IMR-90 (cell line): ENCODE data around the gene PTPRCAP. TPM values are rescaled to one million over a fixed set of nuclear protein-coding genes. Genes with fewer than 3 reads are reported as not detected.

Experiments
- ATAC-seq: fragments of 200-7000 bp; cut with Tn5 transposase; 2 replicates; pipeline ENCODE4 v1.9.1; 2020; ENCODE audit warnings: low read depth, mild to moderate bottlenecking, moderate library complexity
- BruUV-seq: library from RNA; stranded (reverse); fragments of 400-500 nt; replicated peaks from 2 replicates; lab custom pipeline; 2021; lab: Mats Ljungman, UMichigan
- CTCF ChIA-PET: fragments of 300-600 bp; formaldehyde crosslinking; extraction: SDS; loops from one replicate; lab custom pipeline; 2021; ENCODE audit warnings: antibody characterized with exemption; lab: Yijun Ruan, JAX
- POLR2A ChIA-PET: fragments of 300-600 bp; sonication (Branson Sonifier 250); formaldehyde crosslinking; loops from one replicate; lab custom pipeline; 2022; ENCODE audit warnings: antibody characterized with exemption; ENCODE audit not compliant: unreplicated experiment; lab: Charles Lee
- DNase-seq: peaks from one replicate; pipeline ENCODE4 v3.0.0; 2013
- H2AFZ ChIP-seq: replicated peaks from 2 replicates; pipeline ENCODE3; 2013; ENCODE audit warnings: low read length, mild to moderate bottlenecking; ENCODE audit not compliant: poor library complexity
- H2AK5ac ChIP-seq: 2 replicates; pipeline ENCODE4 v1.6.1; 2013; ENCODE audit warnings: low read depth, low read length, inconsistent platforms
- H2AK9ac ChIP-seq: replicated peaks from 2 replicates; pipeline ENCODE3; 2013; ENCODE audit warnings: mild to moderate bottlenecking, low read depth, low read length, moderate library complexity; ENCODE audit not compliant: poor library complexity
- H2BK120ac ChIP-seq: 2 replicates; pipeline ENCODE4 v1.6.1; 2013; ENCODE audit warnings: low read depth, low read length, inconsistent platforms
- H2BK15ac ChIP-seq: 3 replicates; pipeline ENCODE4 v1.6.1; 2013; ENCODE audit warnings: low read depth, low read length, inconsistent platforms
- H2BK20ac ChIP-seq: 2 replicates; pipeline ENCODE4 v1.6.1; 2013; ENCODE audit warnings: low read depth, mild to moderate bottlenecking, inconsistent platforms, low read length, moderate library complexity
- H2BK5ac ChIP-seq: 2 replicates; pipeline ENCODE4 v1.6.1; 2013; ENCODE audit warnings: mild to moderate bottlenecking, low read depth, low read length, inconsistent platforms; ENCODE audit not compliant: poor library complexity, severe bottlenecking
- H3K14ac ChIP-seq: replicated peaks from 2 replicates; pipeline ENCODE4 v1.6.1; 2013; ENCODE audit warnings: low read depth, low read length, inconsistent platforms
- H3K18ac ChIP-seq: 2 replicates; pipeline ENCODE4 v1.6.1; 2013; ENCODE audit warnings: low read depth, low read length, control low read depth
- H3K23ac ChIP-seq: 2 replicates; pipeline ENCODE4 v1.6.1; 2013; ENCODE audit warnings: low read depth, low read length, inconsistent platforms
- H3K27ac ChIP-seq: 2 replicates; pipeline ENCODE4 v1.5.1; 2013; ENCODE audit warnings: mild to moderate bottlenecking, control low read depth, low read length; ENCODE audit not compliant: insufficient read depth
- H3K27me3 ChIP-seq: 2 replicates; pipeline ENCODE4 v1.6.1; 2013; ENCODE audit warnings: low read length; ENCODE audit not compliant: control insufficient read depth, insufficient read depth
- H3K36me3 ChIP-seq: 2 replicates; pipeline ENCODE4 v1.6.1; 2013; ENCODE audit warnings: low read length, mixed read lengths; ENCODE audit not compliant: control insufficient read depth, insufficient read depth
- H3K4ac ChIP-seq: 2 replicates; pipeline ENCODE4 v1.6.1; 2013; ENCODE audit warnings: low read depth, low read length, inconsistent platforms
- H3K4me1 ChIP-seq: 2 replicates; pipeline ENCODE4 v1.6.1; 2013; ENCODE audit warnings: low read length, mixed read lengths; ENCODE audit not compliant: control insufficient read depth, insufficient read depth
- H3K4me2 ChIP-seq: 2 replicates; pipeline ENCODE4 v1.6.1; 2013; ENCODE audit warnings: low read depth, mild to moderate bottlenecking, control low read depth, low read length, moderate library complexity
- H3K4me3 ChIP-seq: 2 replicates; pipeline ENCODE4 v1.5.1; 2013; ENCODE audit warnings: low read depth, mild to moderate bottlenecking, control low read depth, low read length, moderate library complexity; ENCODE audit not compliant: insufficient read depth
- H3K56ac ChIP-seq: 2 replicates; pipeline ENCODE4 v1.6.1; 2013; ENCODE audit warnings: low read length, inconsistent platforms; ENCODE audit not compliant: insufficient read depth; ENCODE audit errors: extremely low read depth
- H3K79me1 ChIP-seq, 2 experiments: 2 replicates each; pipeline ENCODE4 v1.6.1; 2013; ENCODE audit warnings: low read length in 2 of 2, inconsistent platforms in 1 of 2, low read depth in 1 of 2
- H3K9ac ChIP-seq: 2 replicates; pipeline ENCODE4 v1.6.1; 2013; ENCODE audit warnings: low read depth, low read length, control low read depth
- H3K9me1 ChIP-seq: 2 replicates; pipeline ENCODE4 v1.6.1; 2013; ENCODE audit warnings: low read length, inconsistent platforms; ENCODE audit not compliant: insufficient read depth
- H3K9me3 ChIP-seq: 2 replicates; pipeline ENCODE4 v1.6.1; 2013; ENCODE audit warnings: low read length; ENCODE audit not compliant: control insufficient read depth, insufficient read depth
- H4K20me1 ChIP-seq: 2 replicates; pipeline ENCODE4 v1.6.1; 2013; ENCODE audit warnings: low read length, inconsistent platforms; ENCODE audit not compliant: insufficient read depth
- H4K5ac ChIP-seq: 2 replicates; pipeline ENCODE4 v1.6.1; 2013; ENCODE audit warnings: mild to moderate bottlenecking, low read depth, low read length, control low read depth
- H4K8ac ChIP-seq, 2 experiments: 2 replicates each; pipeline ENCODE4 v1.6.1; 2013; ENCODE audit warnings: low read depth in 2 of 2, low read length in 2 of 2, control low read depth in 1 of 2, inconsistent platforms in 1 of 2
- H4K91ac ChIP-seq: 2 replicates; pipeline ENCODE4 v1.6.1; 2013; ENCODE audit warnings: low read depth, low read length, inconsistent platforms; ENCODE audit not compliant: insufficient read depth
- CEBPB ChIP-seq: IDR thresholded peaks from 2 replicates; pipeline ENCODE4 v1.6.1; 2012; ENCODE audit warnings: low read depth, low read length, improper control_type of control experiment
- ELK1 ChIP-seq: fragments of 150-350 bp; IDR thresholded peaks from 2 replicates; pipeline ENCODE4 v1.6.1; 2016; ENCODE audit warnings: low read depth, mild to moderate bottlenecking, low read length, moderate library complexity, borderline replicate concordance
- FOS ChIP-seq: fragments of 150-350 bp; IDR thresholded peaks from 2 replicates; pipeline ENCODE4 v1.6.1; 2016; ENCODE audit warnings: low read depth, low read length
- MAZ ChIP-seq: IDR thresholded peaks from 2 replicates; pipeline ENCODE4 v1.6.1; 2012; ENCODE audit warnings: low read depth, mild to moderate bottlenecking, low read length, improper control_type of control experiment, moderate library complexity, borderline replicate concordance
- MXI1 ChIP-seq: IDR thresholded peaks from 2 replicates; pipeline ENCODE4 v1.6.1; 2012; ENCODE audit warnings: low read depth, mild to moderate bottlenecking, low read length, moderate library complexity, borderline replicate concordance
- NFE2L2 ChIP-seq: fragments of 150-350 bp; IDR thresholded peaks from 2 replicates; pipeline ENCODE4 v1.6.1; 2016; ENCODE audit warnings: low read depth, mild to moderate bottlenecking, low read length
- POLR2A ChIP-seq: IDR thresholded peaks from 2 replicates; pipeline ENCODE4 v1.6.1; 2012; ENCODE audit warnings: mild to moderate bottlenecking, low read depth, low read length
- RAD21 ChIP-seq: IDR thresholded peaks from 2 replicates; pipeline ENCODE4 v1.6.1; 2012; ENCODE audit warnings: low read length, improper control_type of control experiment
- RCOR1 ChIP-seq: IDR thresholded peaks from 2 replicates; pipeline ENCODE4 v1.6.1; 2012; ENCODE audit warnings: mild to moderate bottlenecking, low read length, improper control_type of control experiment; ENCODE audit not compliant: insufficient replicate concordance
- SMC3 ChIP-seq: fragments of 150-350 bp; IDR thresholded peaks from 2 replicates; pipeline ENCODE4 v1.6.1; 2016; ENCODE audit warnings: low read depth, mild to moderate bottlenecking, antibody characterized with exemption, low read length, moderate library complexity
- USF2 ChIP-seq: fragments of 150-350 bp; IDR thresholded peaks from 2 replicates; pipeline ENCODE4 v1.6.1; 2017; ENCODE audit warnings: mild to moderate bottlenecking, antibody characterized with exemption, low read length, low read depth
- WGBS, 2 experiments: methylation state at CpG; one replicate each; pipeline versions ENCODE4 v1.1.5 to v1.1.7; 2013; ENCODE audit warnings: missing lambda C conversion rate in 2 of 2; ENCODE audit not compliant: insufficient read length in 1 of 2; ENCODE audit errors: extremely low coverage in 2 of 2; 5-methylcytosine and 5-hydroxymethylcytosine counted together
- dilution Hi-C: fragments of 300-500 bp; cut with HindIII; formaldehyde crosslinking; loops from one replicate; pipeline ENCODE4 v1.14.3; 2018; ENCODE audit warnings: low sequenced_read_pairs; ENCODE audit not compliant: unreplicated experiment
- in situ Hi-C: fragments of 300-500 bp; cut with MboI; formaldehyde crosslinking; loops from 3 replicates; pipeline ENCODE4 v1.14.3; 2019; ENCODE audit warnings: low sequenced_read_pairs, inconsistent platforms, mixed read lengths
- intact Hi-C: fragments of 100-400 bp; cut with micrococcal nuclease; formaldehyde crosslinking; loops from 2 replicates; pipeline ENCODE4 v1.10.0; 2022
- polyA plus RNA-seq, 3 experiments: library from polyadenylated mRNA; depleted of rRNA; stranded (reverse); fragments of >200 nt; gene quantifications; 2 replicates each; pipeline ENCODE4 v1.2.3, GENCODE V29; 2012; ENCODE audit warnings: low replicate concordance in 1 of 3
- total RNA-seq: library from RNA; depleted of rRNA; stranded (reverse); fragments of >200 nt; gene quantifications from 2 replicates; pipeline ENCODE4 v1.2.3, GENCODE V29; 2012
- TF ChIP-seq, protein P1 (sequence below): conservative IDR thresholded peaks from 2 replicates; pipeline ENCODE4 v1.5.1; 2012; ENCODE audit warnings: mild to moderate bottlenecking, low read depth, low read length, improper control_type of control experiment

Gene PTPRCAP
- total and polyA plus RNA-seq, 2 of the 4 experiments (the other 2 are of a cell fraction): 0.24 TPM; not detected in 1

GRCh38 chr11:67428052-67429001 lies 9.2 kb downstream of the PTPRCAP start, which contains the start of gene RPS6KB2:
TSS of gene RPS6KB2 (plus strand) at chr11:67428494. CDS start at chr11:67428546, 52 bp downstream.
- in situ Hi-C loops: no loop called here
- dilution Hi-C loops: no loop called here
- ATAC-seq: peak; percentile 98
- Histone ChIP-seq H3K4me2 (peak within 1 kb of the TSS; percentile 97), H4K8ac (peak within 1 kb of the TSS; percentile 89 to 95), H3K4me3 (peak within 1 kb of the TSS; percentile 75), H3K27me3 (no peaks in the 10 kb centered on the region), H3K9me3 (no peaks in the 10 kb centered on the region), H3K23ac (peak within 1 kb of the TSS; percentile 92), H3K18ac (peak within 1 kb of the TSS; percentile 79), H3K56ac (peak within 1 kb of the TSS; percentile 92), H3K27ac (peak within 1 kb of the TSS; percentile 80), H4K91ac (peak within 1 kb of the TSS; percentile 90), H3K14ac (peak within 1 kb of the TSS; percentile 98), H3K4me1 (peaks cover 5% of the 10 kb centered on the region), H3K36me3 (peaks cover 15% of the 10 kb centered on the region; the same call in 1 of the 2 replicates), H2BK5ac (peak within 1 kb of the TSS; percentile 92), H3K79me1 (peaks cover 11 to 29% of the 10 kb centered on the region in 2 experiments), H2AFZ (peak within 1 kb of the TSS; percentile 100), H2BK15ac (peak within 1 kb of the TSS; percentile 40; the same call in 1 of the 3 replicates), H4K20me1 (no peaks in the 10 kb centered on the region), H3K9ac (peak within 1 kb of the TSS; percentile 90), H2BK120ac (peak within 1 kb of the TSS; percentile 69), H3K4ac (peak within 1 kb of the TSS; percentile 94), H2BK20ac (no peak within 1 kb of the TSS), H4K5ac (peak within 1 kb of the TSS; percentile 89), H2AK5ac (peak within 1 kb of the TSS; percentile 95), H3K9me1 (peaks cover 8% of the 10 kb centered on the region), H2AK9ac (peak within 1 kb of the TSS; percentile 95)
- no TSS peak for BruUV-seq
- CTCF ChIA-PET: interaction anchor here (0.6 kb wide), 1 partner anchor 34 kb away, joined by 3 read pairs; no protein-coding TSS in a partner anchor
- POLR2A ChIA-PET: no interaction called here
- WGBS, 2 experiments: 2% methylated on average over 31 of the region's 68 CpGs; no CpG with 5 or more reads in 1 of the 2 experiments
- intact Hi-C loops: no loop called here
- DNase-seq: peak; percentile 96
- TF ChIP-seq ELK1: no peak
- TF ChIP-seq NFE2L2: no peak
- TF ChIP-seq SMC3: no peak
- peak; percentile 62; the same call in 1 of the 2 replicates for TF ChIP-seq USF2
- TF ChIP-seq RAD21: peak; percentile 23; the same call in 1 of the 2 replicates
- no peak for TF ChIP-seq RCOR1
- TF ChIP-seq MXI1: peak; percentile 62
- peak; percentile 84; the same call in 1 of the 2 replicates for TF ChIP-seq MAZ
- TF ChIP-seq POLR2A: peak; percentile 83
- TF ChIP-seq CEBPB: peak; percentile 86
- TF ChIP-seq FOS: peak; percentile 36; the same call in 1 of the 2 replicates
- TF ChIP-seq, protein P1, sequence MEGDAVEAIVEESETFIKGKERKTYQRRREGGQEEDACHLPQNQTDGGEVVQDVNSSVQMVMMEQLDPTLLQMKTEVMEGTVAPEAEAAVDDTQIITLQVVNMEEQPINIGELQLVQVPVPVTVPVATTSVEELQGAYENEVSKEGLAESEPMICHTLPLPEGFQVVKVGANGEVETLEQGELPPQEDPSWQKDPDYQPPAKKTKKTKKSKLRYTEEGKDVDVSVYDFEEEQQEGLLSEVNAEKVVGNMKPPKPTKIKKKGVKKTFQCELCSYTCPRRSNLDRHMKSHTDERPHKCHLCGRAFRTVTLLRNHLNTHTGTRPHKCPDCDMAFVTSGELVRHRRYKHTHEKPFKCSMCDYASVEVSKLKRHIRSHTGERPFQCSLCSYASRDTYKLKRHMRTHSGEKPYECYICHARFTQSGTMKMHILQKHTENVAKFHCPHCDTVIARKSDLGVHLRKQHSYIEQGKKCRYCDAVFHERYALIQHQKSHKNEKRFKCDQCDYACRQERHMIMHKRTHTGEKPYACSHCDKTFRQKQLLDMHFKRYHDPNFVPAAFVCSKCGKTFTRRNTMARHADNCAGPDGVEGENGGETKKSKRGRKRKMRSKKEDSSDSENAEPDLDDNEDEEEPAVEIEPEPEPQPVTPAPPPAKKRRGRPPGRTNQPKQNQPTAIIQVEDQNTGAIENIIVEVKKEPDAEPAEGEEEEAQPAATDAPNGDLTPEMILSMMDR: no peak
